ENCODE measurements around the gene FBXL5. TPM values are rescaled to one million over a fixed set of nuclear protein-coding genes. Genes with fewer than 3 reads are reported as not detected.
A peak's percentile ranks its signal among the peaks of the same experiment; 100 is the strongest.

FBXL5 gene
- polyA plus RNA-seq, 1 experiment: 20.5 TPM

GRCh38 chr4:15683143-15683495 is 28.0 kb upstream of the FBXL5 start:
- ChIA-PET POLR2A (no interaction called here), CTCF (interaction anchor here (0.9 kb wide), 1 partner anchor 12 kb away, joined by 4 read pairs; no protein-coding TSS in a partner anchor)
- no peaks in the 10 kb centered on the region for H3K27me3 ChIP-seq (ENCODE audit: control insufficient read depth, insufficient read depth, low read length)
- no peaks in the 10 kb centered on the region for H3K36me3 ChIP-seq (ENCODE audit: control insufficient read depth, insufficient read depth, low read length)
- no peak for DNase-seq (ENCODE audit: low read depth)
- H3K4me3 ChIP-seq (ENCODE audit: low read depth, low read length): no peak overlapping the region; the same call in 1 of the 2 replicates
- TF ChIP-seq CTCF (IDR thresholded peaks at IDR 0.05; ENCODE audit: insufficient read depth, low read depth, low read length): no peak

DNA sequence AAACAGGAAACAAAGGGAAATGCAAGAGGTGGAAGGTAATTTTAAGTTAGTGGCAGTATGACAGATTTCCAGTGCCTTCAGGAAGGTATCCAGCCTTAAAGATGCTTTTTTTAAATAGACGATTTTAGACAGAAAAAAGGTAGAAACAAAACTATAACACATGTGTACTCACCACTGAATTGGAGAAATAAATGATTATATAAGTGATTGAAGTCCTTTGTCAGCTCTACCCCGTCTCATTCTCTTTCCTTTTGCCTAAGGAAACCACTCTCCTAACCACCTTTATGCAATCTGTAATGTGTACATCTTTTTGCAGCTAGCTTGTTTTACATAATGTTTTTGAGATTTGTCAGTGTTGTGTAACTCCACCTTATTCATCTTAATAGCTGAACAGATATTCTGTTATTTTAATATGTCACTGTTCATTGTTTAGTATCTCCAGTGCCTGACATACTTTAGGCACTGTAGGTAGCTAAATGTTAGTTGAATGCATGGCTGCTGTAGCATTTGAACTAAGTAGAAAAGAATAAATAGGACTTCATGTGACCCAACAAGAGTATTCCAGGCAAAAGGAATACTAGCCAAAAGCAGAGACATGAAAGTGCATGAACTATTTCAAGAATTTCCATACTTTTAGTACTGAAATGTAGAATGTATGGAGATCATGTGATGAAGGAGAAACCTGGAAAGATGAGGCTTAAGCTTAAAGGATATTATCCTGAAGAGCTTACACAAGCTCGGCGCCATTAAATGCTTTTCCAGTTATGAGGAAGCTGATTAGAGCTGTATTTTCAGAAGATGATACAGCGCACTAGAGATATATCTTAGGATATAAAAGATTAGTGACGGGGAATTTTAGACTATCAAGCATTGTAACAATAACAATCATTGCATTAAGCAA is 27.3 kb upstream of the FBXL5 start:
- Histone ChIP-seq H3K36me3 (ENCODE audit: control insufficient read depth, insufficient read depth, low read length) (no peaks in the 10 kb centered on the region), H3K27me3 (ENCODE audit: control insufficient read depth, insufficient read depth, low read length) (no peaks in the 10 kb centered on the region), H3K4me3 (ENCODE audit: low read depth, low read length) (peak overlapping the region; percentile 56)
- no peak for DNase-seq (ENCODE audit: low read depth)
- POLR2A ChIA-PET: interaction anchor here (0.6 kb wide), 1 partner anchor 195 kb away, joined by 3 read pairs; no protein-coding TSS in a partner anchor
- CTCF ChIA-PET: interaction anchor here (0.9 kb wide), 3 partner anchors 13 to 28 kb away, joined by 3 to 4 read pairs (median 4); no protein-coding TSS in a partner anchor
- no peak for TF ChIP-seq CTCF (IDR thresholded peaks at IDR 0.05; ENCODE audit: insufficient read depth, low read depth, low read length)

DNA sequence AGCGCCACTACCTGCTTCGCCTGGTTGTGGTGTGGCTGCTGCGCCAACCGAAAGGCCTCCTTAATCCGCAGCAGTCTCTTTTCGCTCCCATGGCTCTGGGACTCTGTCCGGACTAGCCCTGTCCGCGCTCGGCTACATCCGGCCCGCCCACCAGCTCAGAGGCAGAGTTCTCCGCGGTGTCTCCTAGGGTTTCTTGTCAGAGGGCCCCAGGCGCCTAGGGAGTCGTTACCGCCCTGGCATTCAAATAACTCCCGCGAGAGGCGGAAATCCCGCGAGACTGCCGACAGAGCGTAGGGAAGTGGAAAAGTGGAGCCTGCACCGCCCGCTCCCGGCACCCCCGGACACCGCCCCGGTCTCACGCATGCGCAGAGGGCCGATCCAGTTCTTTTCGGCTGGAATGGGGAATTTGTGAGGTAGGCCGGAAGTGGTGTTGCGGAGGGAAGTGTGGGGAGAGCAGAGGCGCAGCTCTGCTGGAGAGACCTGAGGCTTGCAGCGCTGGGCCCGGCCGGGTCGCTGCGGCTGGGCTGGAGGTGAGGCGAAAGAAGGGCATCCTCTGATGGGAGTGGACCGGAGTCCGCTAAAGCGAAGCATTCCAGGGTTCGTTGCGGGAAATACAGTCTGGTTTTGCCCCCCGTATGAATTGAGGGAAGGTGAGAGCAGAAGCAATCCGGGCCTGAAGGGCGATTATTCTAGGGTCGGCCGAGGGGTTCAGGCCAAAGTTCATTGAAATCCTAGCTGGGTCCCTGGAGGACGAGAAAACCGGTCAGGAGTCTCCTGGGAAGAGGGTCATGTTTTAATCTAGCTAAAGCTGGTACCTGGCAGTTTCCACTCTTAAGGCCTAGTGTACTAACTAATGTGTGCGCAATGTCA is 26.4 kb upstream of the FBXL5 start, which contains the start of gene FAM200B:
Gene FAM200B, plus strand, starts transcription at position 456 of the 870 bp plus-strand sequence. CDS start 5,151 bp downstream, outside the sequence.
- DNase-seq (ENCODE audit: low read depth): peak; percentile 93
- H3K27me3 ChIP-seq (ENCODE audit: control insufficient read depth, insufficient read depth, low read length): no peaks in the 10 kb centered on the region
- peak within 1 kb of the TSS; percentile 56 for H3K4me3 ChIP-seq (ENCODE audit: low read depth, low read length)
- no peaks in the 10 kb centered on the region for H3K36me3 ChIP-seq (ENCODE audit: control insufficient read depth, insufficient read depth, low read length)
- ChIA-PET POLR2A (interaction anchor here (0.6 kb wide), 1 partner anchor 194 kb away, joined by 3 read pairs; no protein-coding TSS in a partner anchor), CTCF (interaction anchor here (0.9 to 1.3 kb wide), 3 partner anchors 14 to 201 kb away, joined by 3 to 4 read pairs (median 3); no protein-coding TSS in a partner anchor)
- 0 out of 2 replicates have a peak, but pooled peaks have one; percentile 17 for TF ChIP-seq CTCF (IDR thresholded peaks at IDR 0.05; ENCODE audit: insufficient read depth, low read depth, low read length)

- no peak for DNase-seq (ENCODE audit: low read depth)
- POLR2A ChIA-PET: no interaction called here
- no peaks in the 10 kb centered on the region for H3K36me3 ChIP-seq (ENCODE audit: control insufficient read depth, insufficient read depth, low read length)
- peak overlapping the region; percentile 56 for H3K4me3 ChIP-seq (ENCODE audit: low read depth, low read length)
- no peaks in the 10 kb centered on the region for H3K27me3 ChIP-seq (ENCODE audit: control insufficient read depth, insufficient read depth, low read length)
- CTCF ChIA-PET: interaction anchor here (0.9 to 1.3 kb wide), 3 partner anchors 14 to 202 kb away, joined by 3 to 4 read pairs (median 4); no protein-coding TSS in a partner anchor
- TF ChIP-seq CTCF (IDR thresholded peaks at IDR 0.05; ENCODE audit: insufficient read depth, low read depth, low read length): no peak
Observed at GRCh38 chr4:15681067-15681371, 25.9 kb upstream of the FBXL5 start.

All from BJ (cell line).